CD4-positive, alpha-beta T cell (primary cell): ENCODE results near the gene GPR27. TPM values are rescaled to one million over a fixed set of nuclear protein-coding genes. Genes with fewer than 3 reads are reported as not detected.

Experiments
- ATAC-seq: fragments of 200-7000 bp; cut with Tn5 transposase; one replicate; pipeline ENCODE4 v1.10.0; 2022; ENCODE audit warnings: mild to moderate bottlenecking; ENCODE audit not compliant: poor library complexity
- CTCF ChIA-PET: fragments of 350-600 bp; sonication (Branson Sonifier 250); formaldehyde crosslinking; loops from one replicate; lab custom pipeline; 2021; ENCODE audit warnings: antibody characterized with exemption, inconsistent platforms; lab: Charles Lee
- POLR2A ChIA-PET: fragments of 350-600 bp; sonication (Branson Sonifier 250); formaldehyde crosslinking; loops from one replicate; lab custom pipeline; 2021; ENCODE audit warnings: antibody characterized with exemption, inconsistent platforms; lab: Charles Lee
- DNase-seq, 14 experiments: peaks; one replicate each; pipeline ENCODE4 v3.0.0-alpha.2; 2013 to 2020; ENCODE audit warnings: mixed read lengths in 2 of 14
- H3K27ac ChIP-seq, 2 donors: one replicate each; pipeline versions ENCODE4 v1.5.1 to v1.7.0; 2013; ENCODE audit warnings: low read length in 2 of 2, low read depth in 1 of 2, mild to moderate bottlenecking in 1 of 2
- H3K27me3 ChIP-seq, 2 experiments: 1 replicate in 1 of 2; 2 replicates in 1 of 2; pipeline versions ENCODE4 v1.6.1 to v1.7.0; 2013; ENCODE audit warnings: low read length in 2 of 2, control low read depth in 1 of 2, mild to moderate bottlenecking in 1 of 2, moderate library complexity in 1 of 2; ENCODE audit not compliant: insufficient read depth in 2 of 2, control insufficient read depth in 1 of 2
- H3K36me3 ChIP-seq: one replicate; pipeline ENCODE4 v1.6.1; 2013; ENCODE audit warnings: low read length, control low read depth; ENCODE audit not compliant: insufficient read depth
- H3K4me1 ChIP-seq: one replicate; pipeline ENCODE4 v1.6.1; 2013; ENCODE audit warnings: low read length, control low read depth; ENCODE audit not compliant: insufficient read depth
- H3K4me3 ChIP-seq: one replicate; pipeline ENCODE4 v1.5.1; 2013; ENCODE audit warnings: mild to moderate bottlenecking, low read length, moderate library complexity
- H3K9me3 ChIP-seq, 2 experiments: 1 replicate in 1 of 2; 2 replicates in 1 of 2; pipeline versions ENCODE4 v1.6.1 to v1.7.0; 2013; ENCODE audit warnings: low read length in 2 of 2, mild to moderate bottlenecking in 2 of 2, control low read depth in 1 of 2, moderate library complexity in 1 of 2; ENCODE audit not compliant: control insufficient read depth in 1 of 2, insufficient read depth in 1 of 2
- H3K27ac Mint-ChIP-seq: one replicate; pipeline ENCODE4 v1.8.0; 2020; ENCODE audit warnings: mixed read lengths
- H3K27me3 Mint-ChIP-seq: one replicate; pipeline ENCODE4 v1.8.0; 2021; ENCODE audit warnings: mixed read lengths
- H3K36me3 Mint-ChIP-seq: one replicate; pipeline ENCODE4 v1.8.0; 2021; ENCODE audit warnings: low read depth, mixed read lengths
- H3K4me1 Mint-ChIP-seq: one replicate; pipeline ENCODE4 v1.8.0; 2021; ENCODE audit warnings: low read depth, mixed read lengths
- H3K4me3 Mint-ChIP-seq: one replicate; pipeline ENCODE4 v1.8.0; 2020; ENCODE audit warnings: mild to moderate bottlenecking, mixed read lengths
- H3K9me3 Mint-ChIP-seq: one replicate; pipeline ENCODE4 v1.8.0; 2020; ENCODE audit warnings: mixed read lengths
- CTCF ChIP-seq: fragments of 200-600 bp; IDR thresholded peaks from one replicate; pipeline ENCODE4 v1.8.0; 2022; ENCODE audit warnings: antibody characterized with exemption, mild to moderate bottlenecking
- intact Hi-C, 2 experiments: fragments of 100-400 bp; cut with DNase I in 1 of 2; cut with micrococcal nuclease in 1 of 2; formaldehyde crosslinking; loops; one replicate each; pipeline versions ENCODE4 v1.15.1 to v1.9.0; 2023 to 2025; cut with DNase I, micrococcal nuclease
- total RNA-seq, 174 experiments: library from RNA in 2 of 174; stranded (reverse) in 2 of 174; gene quantifications; one replicate each; pipeline ENCODE4 v1.2.3 and lab custom pipeline; 2021 to 2026

Gene GPR27
- total RNA-seq, 2 experiments from 2014 or later, result 0.84 to 1.1 TPM

GRCh38 chr3:71771884-71772283, 18.2 kb downstream of the GPR27 start:
- Histone ChIP-seq H3K27me3 (peaks cover 4 to 5% of the 10 kb centered on the region in 2 experiments), H3K27ac (no peak overlapping the region), H3K4me3 (no peak overlapping the region), H3K4me1 (no peaks in the 10 kb centered on the region), H3K9me3 (no peaks in the 10 kb centered on the region), H3K36me3 (no peaks in the 10 kb centered on the region)
- Mint-ChIP-seq H3K27ac (no peak overlapping the region), H3K4me3 (no peak overlapping the region), H3K27me3 (peaks cover 9% of the 10 kb centered on the region), H3K36me3 (no peaks in the 10 kb centered on the region), H3K9me3 (no peaks in the 10 kb centered on the region), H3K4me1 (no peaks in the 10 kb centered on the region)
- intact Hi-C loops, result no loop called here
- TF ChIP-seq CTCF, result no peak
- ChIA-PET CTCF (interaction anchor here (0.9 kb wide), 1 partner anchor 42 kb away, joined by 3 read pairs; no protein-coding TSS in a partner anchor), POLR2A (no interaction called here)
- DNase-seq (no peak), ATAC-seq (no peak)

- Histone ChIP-seq H3K36me3 (no peaks in the 10 kb centered on the region), H3K27me3 (peaks cover 14 to 23% of the 10 kb centered on the region in 2 experiments), H3K9me3 (no peaks in the 10 kb centered on the region), H3K4me3 (no peak overlapping the region), H3K27ac (no peak overlapping the region), H3K4me1 (peaks cover 12% of the 10 kb centered on the region)
- DNase-seq (no peak), ATAC-seq (no peak)
- Mint-ChIP-seq H3K36me3 (no peaks in the 10 kb centered on the region), H3K27ac (no peak overlapping the region), H3K27me3 (peaks cover 43% of the 10 kb centered on the region), H3K4me3 (no peak overlapping the region), H3K4me1 (peaks cover 17% of the 10 kb centered on the region), H3K9me3 (no peaks in the 10 kb centered on the region)
- ChIA-PET POLR2A (no interaction called here), CTCF (no interaction called here)
- TF ChIP-seq CTCF, result no peak
- intact Hi-C loops, result no loop called here
Measured at GRCh38 chr3:71776538-71776937, 22.9 kb downstream of the GPR27 start.

- Histone ChIP-seq H3K27ac (no peak overlapping the region), H3K36me3 (no peaks in the 10 kb centered on the region), H3K4me3 (no peak overlapping the region), H3K27me3 (peaks cover 17 to 41% of the 10 kb centered on the region in 2 experiments), H3K9me3 (no peaks in the 10 kb centered on the region), H3K4me1 (peaks cover 12% of the 10 kb centered on the region)
- ATAC-seq (no peak), DNase-seq (no peak)
- peaks cover 61% of the 10 kb centered on the region for H3K27me3 Mint-ChIP-seq
- TF ChIP-seq CTCF, result no peak
- H3K9me3 Mint-ChIP-seq, result no peaks in the 10 kb centered on the region
- ChIA-PET POLR2A (no interaction called here), CTCF (interaction anchor here (1.1 kb wide), 1 partner anchor 81 kb away, joined by 4 read pairs; no protein-coding TSS in a partner anchor)
- H3K27ac Mint-ChIP-seq, result no peak overlapping the region
- intact Hi-C loops, result no loop called here
- H3K4me1 Mint-ChIP-seq, result peaks cover 17% of the 10 kb centered on the region
- no peaks in the 10 kb centered on the region for H3K36me3 Mint-ChIP-seq
- H3K4me3 Mint-ChIP-seq, result no peak overlapping the region
Measured at GRCh38 chr3:71778353-71778752, 24.7 kb downstream of the GPR27 start.
